H1 (cell line): ENCODE data around the gene PROSER3. TPM values are rescaled to one million over a fixed set of nuclear protein-coding genes. Genes with fewer than 3 reads are reported as not detected.

Experiments
- CTCF ChIA-PET: fragments of 300-600 bp; sonication (Branson Sonifier 250); formaldehyde crosslinking; loops from one replicate; lab custom pipeline; 2021; ENCODE audit not compliant: partially characterized antibody; lab: Charles Lee
- POLR2A ChIA-PET: fragments of 300-600 bp; sonication (Branson Sonifier 250); formaldehyde crosslinking; loops from one replicate; lab custom pipeline; 2021; ENCODE audit warnings: inconsistent platforms; ENCODE audit not compliant: partially characterized antibody; lab: Charles Lee
- DNase-seq, 2 experiments: peaks; one replicate each; pipeline versions ENCODE4 v3.0.0 to v3.0.0-alpha.2; 2010 to 2022; ENCODE audit warnings: low spot score in 2 of 2, low read depth in 1 of 2, mixed read lengths in 1 of 2
- FAIRE-seq: peaks from 2 replicates; lab custom pipeline; 2011; peaks lifted over from hg19 to GRCh38; lab: Jason Lieb, UNC
- H2AFZ ChIP-seq: 2 replicates; pipeline ENCODE4 v1.8.1; 2012; ENCODE audit warnings: low read length, inconsistent platforms
- H2AK5ac ChIP-seq: 2 replicates; pipeline ENCODE4 v1.6.1; 2013; ENCODE audit warnings: low read depth, low read length
- H2BK120ac ChIP-seq: replicated peaks from 2 replicates; pipeline ENCODE3; 2013; ENCODE audit warnings: low read depth, low read length, inconsistent platforms
- H2BK12ac ChIP-seq: 2 replicates; pipeline ENCODE4 v1.6.1; 2013; ENCODE audit warnings: low read depth, low read length
- H2BK15ac ChIP-seq: 2 replicates; pipeline ENCODE4 v1.6.1; 2013; ENCODE audit warnings: low read length
- H2BK20ac ChIP-seq: 2 replicates; pipeline ENCODE4 v1.6.1; 2013; ENCODE audit warnings: low read length
- H2BK5ac ChIP-seq: 2 replicates; pipeline ENCODE4 v1.6.1; 2013; ENCODE audit warnings: low read depth, low read length
- H3K14ac ChIP-seq: 2 replicates; pipeline ENCODE4 v1.6.1; 2013; ENCODE audit warnings: inconsistent platforms; ENCODE audit not compliant: insufficient read length
- H3K18ac ChIP-seq: 2 replicates; pipeline ENCODE4 v1.6.1; 2013; ENCODE audit warnings: low read length; ENCODE audit errors: extremely low read depth
- H3K23ac ChIP-seq: 2 replicates; pipeline ENCODE4 v1.6.1; 2013; ENCODE audit warnings: inconsistent platforms; ENCODE audit not compliant: insufficient read length
- H3K23me2 ChIP-seq: 2 replicates; pipeline ENCODE4 v1.6.1; 2013; ENCODE audit warnings: low read depth, low read length
- H3K27ac ChIP-seq: 2 replicates; pipeline ENCODE4 v1.6.1; 2011; ENCODE audit warnings: low read depth, low read length, inconsistent platforms
- H3K27me3 ChIP-seq, 4 experiments: replicated peaks in 1 of 4; 1 replicate in 1 of 4; 2 replicates in 3 of 4; pipeline versions ENCODE4 v1.6.1 to v1.8.1; 2011 to 2013; ENCODE audit warnings: low read length in 3 of 4, mild to moderate bottlenecking in 3 of 4, inconsistent platforms in 2 of 4, mixed read lengths in 2 of 4, moderate library complexity in 1 of 4; ENCODE audit not compliant: control insufficient read depth in 3 of 4, insufficient read depth in 3 of 4; ENCODE audit errors: extremely low read depth in 1 of 4
- H3K36me3 ChIP-seq, 4 experiments: 2 replicates each; pipeline versions ENCODE4 v1.6.1 to v1.8.1; 2011 to 2013; ENCODE audit warnings: mild to moderate bottlenecking in 4 of 4, low read length in 3 of 4, moderate library complexity in 2 of 4, control low read depth in 1 of 4, inconsistent platforms in 1 of 4; ENCODE audit not compliant: insufficient read depth in 4 of 4, control insufficient read depth in 2 of 4
- H3K4ac ChIP-seq: replicated peaks from 2 replicates; pipeline ENCODE3; 2013; ENCODE audit warnings: low read length, low read depth, mixed read lengths, inconsistent platforms; ENCODE audit not compliant: insufficient read length
- H3K4me1 ChIP-seq, 4 experiments: replicated peaks in 1 of 4; 1 replicate in 1 of 4; 2 replicates in 3 of 4; pipeline versions ENCODE4 v1.6.1 to v1.8.1; 2011 to 2013; ENCODE audit warnings: low read length in 3 of 4, inconsistent platforms in 2 of 4, mixed read lengths in 1 of 4; ENCODE audit not compliant: insufficient read depth in 4 of 4, control insufficient read depth in 3 of 4
- H3K4me2 ChIP-seq, 2 experiments: 2 replicates each; pipeline versions ENCODE4 v1.6.1 to v1.8.1; 2011 to 2013; ENCODE audit warnings: low read depth in 2 of 2, low read length in 2 of 2, control low read depth in 1 of 2, inconsistent platforms in 1 of 2, mild to moderate bottlenecking in 1 of 2; ENCODE audit not compliant: insufficient read depth in 1 of 2
- H3K4me3 ChIP-seq, 4 experiments: fragments of 200-600, 300-600 bp in 1 of 4; sonication (generic), shearing (Covaris generic), sonication (Bioruptor Twin) in 1 of 4; 2 replicates each; pipeline versions ENCODE4 v1.5.1 to v1.8.1; 2011 to 2016; ENCODE audit warnings: low read length in 4 of 4, low read depth in 3 of 4, control low read depth in 2 of 4, inconsistent platforms in 2 of 4, mild to moderate bottlenecking in 2 of 4, mixed read lengths in 1 of 4, moderate library complexity in 1 of 4; ENCODE audit not compliant: insufficient read depth in 2 of 4; ENCODE audit errors: extremely low read depth in 1 of 4
- H3K56ac ChIP-seq: replicated peaks from 2 replicates; pipeline ENCODE3; 2013; ENCODE audit warnings: low read depth, mild to moderate bottlenecking, mixed read lengths, low read length, inconsistent platforms; ENCODE audit not compliant: insufficient read length
- H3K79me1 ChIP-seq: 2 replicates; pipeline ENCODE4 v1.6.1; 2013; ENCODE audit warnings: low read depth, low read length, control low read depth
- H3K79me2 ChIP-seq, 2 experiments: 2 replicates each; pipeline versions ENCODE4 v1.6.1 to v1.8.1; 2012 to 2013; ENCODE audit warnings: low read length in 2 of 2, mild to moderate bottlenecking in 2 of 2, inconsistent platforms in 1 of 2; ENCODE audit not compliant: insufficient read depth in 2 of 2, control insufficient read depth in 1 of 2
- H3K9ac ChIP-seq, 4 experiments: replicated peaks in 1 of 4; 1 replicate in 1 of 4; 2 replicates in 3 of 4; pipeline versions ENCODE4 v1.6.1 to v1.8.1; 2011 to 2013; ENCODE audit warnings: low read depth in 3 of 4, low read length in 3 of 4, control low read depth in 2 of 4, mild to moderate bottlenecking in 2 of 4, moderate library complexity in 2 of 4, inconsistent platforms in 1 of 4; ENCODE audit errors: extremely low read depth in 1 of 4
- H3K9me3 ChIP-seq, 2 experiments: 2 replicates each; pipeline versions ENCODE4 v1.6.1 to v1.8.1; 2012 to 2013; ENCODE audit warnings: mild to moderate bottlenecking in 2 of 2, moderate library complexity in 2 of 2, control low read depth in 1 of 2, inconsistent platforms in 1 of 2, low read depth in 1 of 2, low read length in 1 of 2, mixed read lengths in 1 of 2; ENCODE audit not compliant: insufficient read depth in 2 of 2
- H4K20me1 ChIP-seq, 2 experiments: replicated peaks in 1 of 2; 2 replicates each; pipeline versions ENCODE3 to v1.8.1; 2011 to 2013; ENCODE audit warnings: inconsistent platforms in 2 of 2, low read length in 2 of 2, mild to moderate bottlenecking in 1 of 2; ENCODE audit not compliant: insufficient read depth in 2 of 2, control insufficient read depth in 1 of 2
- H4K5ac ChIP-seq: 2 replicates; pipeline ENCODE4 v1.6.1; 2013; ENCODE audit warnings: low read length, low read depth, mixed read lengths, inconsistent platforms; ENCODE audit not compliant: insufficient read length
- H4K8ac ChIP-seq: 2 replicates; pipeline ENCODE4 v1.8.0; 2013; ENCODE audit warnings: mild to moderate bottlenecking, moderate library complexity, low read length, inconsistent platforms; ENCODE audit not compliant: insufficient read depth; ENCODE audit errors: extremely low read depth
- H4K91ac ChIP-seq: replicated peaks from 2 replicates; pipeline ENCODE3; 2013; ENCODE audit warnings: low read length, mixed read lengths, inconsistent platforms; ENCODE audit not compliant: insufficient read length
- CEBPB ChIP-seq: IDR thresholded peaks from 2 replicates; pipeline ENCODE4 v1.6.1; 2012; ENCODE audit warnings: low read depth, low read length
- CHD1 ChIP-seq: IDR thresholded peaks from 2 replicates; pipeline ENCODE4 v1.6.1; 2012; ENCODE audit warnings: low read depth, low read length, improper control_type of control experiment
- KDM4A ChIP-seq: IDR thresholded peaks from one replicate; pipeline ENCODE4 v1.7.1; 2012; ENCODE audit warnings: low read depth, mild to moderate bottlenecking, moderate library complexity, low read length, inconsistent platforms; ENCODE audit not compliant: severe bottlenecking
- SAP30 ChIP-seq: fragments of 300-600 bp; sonication (generic); IDR thresholded peaks from 2 replicates; pipeline ENCODE4 v1.7.1; 2012; ENCODE audit warnings: low read length, moderate library complexity, mild to moderate bottlenecking, inconsistent platforms; ENCODE audit not compliant: insufficient read depth, insufficient replicate concordance
- TBP ChIP-seq: IDR thresholded peaks from 2 replicates; pipeline ENCODE4 v1.6.1; 2011; ENCODE audit warnings: low read depth, low read length, improper control_type of control experiment
- WGBS, 2 experiments: shearing (Covaris generic) in 1 of 2; methylation state at CpG; one replicate each; pipeline versions ENCODE4 v1.1.6 to v1.1.7; 2013 to 2015; ENCODE audit warnings: low lambda C conversion rate in 2 of 2, mixed read lengths in 2 of 2, inconsistent platforms in 1 of 2, low coverage in 1 of 2, missing lambda C conversion rate in 1 of 2; ENCODE audit not compliant: insufficient replicate concordance in 2 of 2, insufficient coverage in 1 of 2, insufficient read length in 1 of 2; ENCODE audit errors: extremely low coverage in 1 of 2, missing lambda C conversion rate in 1 of 2; 5-methylcytosine and 5-hydroxymethylcytosine counted together
- polyA plus RNA-seq, 7 experiments: library from polyadenylated mRNA; depleted of rRNA in 3 of 7; stranded (reverse) in 5 of 7; unstranded in 2 of 7; fragments of >200 nt in 5 of 7; fragments of 200-250 nt in 2 of 7; gene quantifications; 1 replicate in 5 of 7; 2 replicates in 1 of 7; 4 replicates in 1 of 7; pipeline versions ENCODE4 v1.2.1 to v1.2.3, GENCODE V29; 2011 to 2013; ENCODE audit warnings: missing spikeins in 2 of 7, mixed read lengths in 2 of 7
- total RNA-seq: library from RNA; stranded (reverse); fragmentation: NEBNext Ultra II Directional; extraction: Animal tissue kit (Norgen Biotek cat#: 25700); gene quantifications from 2 replicates; pipeline ENCODE4 v1.2.1, GENCODE V29; 2021

Gene PROSER3
- total and polyA plus RNA-seq, 2 of the 8 experiments (the other 6 are each of a cell fraction or from before 2014, with no cell fraction given), result 17.8 to 28.9 TPM

DNA sequence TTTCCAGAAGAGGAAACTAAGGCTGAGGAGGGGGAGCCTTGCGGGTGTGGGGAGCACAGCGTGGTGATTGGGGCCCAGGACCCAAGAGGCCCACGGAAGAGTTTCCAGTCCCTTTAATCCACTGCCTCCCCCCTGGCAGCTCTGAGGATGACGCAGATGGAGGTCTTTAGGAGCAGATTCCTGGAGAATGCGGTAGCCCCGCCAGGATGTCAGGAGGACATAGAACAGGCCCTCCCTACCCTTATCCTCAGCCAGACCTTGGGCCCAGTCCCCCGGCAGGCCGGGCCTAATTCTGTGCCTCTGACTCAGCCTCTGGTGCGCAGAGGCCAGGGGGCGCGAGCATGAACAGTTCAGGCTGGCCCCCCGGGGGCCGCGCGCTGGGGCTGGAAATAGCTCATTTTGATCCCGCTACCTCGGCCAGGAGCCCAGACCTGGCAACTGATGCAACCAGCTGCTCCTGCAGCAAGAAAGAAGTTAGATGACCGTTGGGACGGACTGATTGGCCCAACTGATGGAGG lies 686 bp upstream of the PROSER3 start:
- H2BK5ac ChIP-seq, result no peak overlapping the region
- WGBS, 2 experiments, result 11% methylated on average over 17 of the region's 19 CpGs; no CpG with 5 or more reads in 1 of the 2 experiments
- H3K36me3 ChIP-seq, result peaks cover 0 to 13% (median 4%) of the 10 kb centered on the region in 4 experiments; a peak in 5 of 8 replicates
- H4K5ac ChIP-seq, result peak overlapping the region; percentile 5
- peaks cover 0 to 6% of the 10 kb centered on the region in 2 experiments; a peak in 2 of 4 replicates for H3K79me2 ChIP-seq
- peak overlapping the region; percentile 32 for H3K18ac ChIP-seq
- TF ChIP-seq CEBPB (peak; percentile 55; the same call in 1 of the 2 replicates), TBP (peak; percentile 38; the same call in 1 of the 2 replicates), SAP30 (no peak), KDM4A (peak; percentile 36), CHD1 (no peak)
- no peaks in the 10 kb centered on the region for H3K9me3 ChIP-seq
- peak overlapping the region; percentile 95 to 98 for H3K4me2 ChIP-seq
- peaks cover 0 to 17% (median 11%) of the 10 kb centered on the region in 4 experiments; a peak in 5 of 7 replicates for H3K27me3 ChIP-seq
- FAIRE-seq (no peak), DNase-seq (no peak)
- peaks cover 0 to 18% (median 11%) of the 10 kb centered on the region in 4 experiments; a peak in 5 of 7 replicates for H3K4me1 ChIP-seq
- no peak overlapping the region for H2AK5ac ChIP-seq
- no peak overlapping the region for H4K91ac ChIP-seq
- H3K27ac ChIP-seq, result no peak overlapping the region
- H2BK12ac ChIP-seq, result no peak overlapping the region
- H3K4me3 ChIP-seq, result peak overlapping the region; percentile 95 to 100 (median 98)
- peaks cover 16% of the 10 kb centered on the region; the same call in 1 of the 2 replicates for H3K23me2 ChIP-seq
- no peak overlapping the region for H3K14ac ChIP-seq
- H2AFZ ChIP-seq, result no peak overlapping the region
- no peak overlapping the region for H3K56ac ChIP-seq
- ChIA-PET CTCF (interaction anchor here (0.6 to 2.0 kb wide), 4 partner anchors 9 to 20 kb away, joined by 3 to 9 read pairs (median 3); partner anchors contain the start of gene LIN37), POLR2A (interaction anchor here (0.8 to 2.6 kb wide), 11 partner anchors 8 to 99 kb away, joined by 3 to 23 read pairs (median 5); partner anchors contain the start of genes KIRREL2, LIN37, PSENEN and U2AF1L4)
- 0 out of 2 replicates have a peak overlapping the region, but pooled peaks have one; percentile 81 for H2BK15ac ChIP-seq
- no peak overlapping the region for H2BK20ac ChIP-seq
- no peak overlapping the region for H4K8ac ChIP-seq
- no peak overlapping the region for H3K4ac ChIP-seq
- peaks cover 0 to 6% of the 10 kb centered on the region in 2 experiments for H4K20me1 ChIP-seq
- no peak overlapping the region for H3K23ac ChIP-seq
- H2BK120ac ChIP-seq, result no peak overlapping the region
- peaks cover 4% of the 10 kb centered on the region for H3K79me1 ChIP-seq
- H3K9ac ChIP-seq, result peak overlapping the region in 1 of 4 experiments; percentile 14; a peak in 1 of 7 replicates
